Measurements from ENCODE around the gene LMAN2. TPM values are rescaled to one million over a fixed set of nuclear protein-coding genes. Genes with fewer than 3 reads are reported as not detected.
"Not testable (repeated sequence)": the region's sequence is repeated elsewhere in the genome, so short reads cannot be mapped to it uniquely, and the experiment has no call there.

LMAN2 gene
- total RNA-seq, 2 experiments from 2014 or later, result 119 to 127 TPM

GRCh38 chr5:177309351-177310191 is 41.9 kb downstream of the LMAN2 start:
- Mint-ChIP-seq H3K36me3 (ENCODE audit: low read depth) (peaks cover 55% of the 10 kb centered on the region), H3K4me1 (ENCODE audit: low read depth) (peaks cover 73% of the 10 kb centered on the region), H3K9me3 (ENCODE audit: insufficient read depth) (no peaks in the 10 kb centered on the region), H3K27me3 (ENCODE audit: low read depth) (no peaks in the 10 kb centered on the region), H3K27ac (peak overlapping the region; percentile 75), H3K4me3 (peak overlapping the region; percentile 95)
- peak; percentile 17 for ATAC-seq
- peak; percentile 81 for DNase-seq
- ChIA-PET POLR2A (interaction anchor here (1.0 to 2.3 kb wide), 4 partner anchors 10 to 146 kb away, joined by 3 to 7 read pairs (median 4); no protein-coding TSS in a partner anchor), CTCF (interaction anchor here (0.6 to 4.6 kb wide), 43 partner anchors 8 to 649 kb away, joined by 3 to 58 read pairs (median 5); partner anchors contain the start of genes GRK6 and LMAN2)

- ATAC-seq, result no peak
- peak overlapping the region; percentile 14 for H3K27ac Mint-ChIP-seq
- H3K9me3 Mint-ChIP-seq (ENCODE audit: insufficient read depth), result no peaks in the 10 kb centered on the region
- peaks cover 62% of the 10 kb centered on the region for H3K36me3 Mint-ChIP-seq (ENCODE audit: low read depth)
- no peaks in the 10 kb centered on the region for H3K27me3 Mint-ChIP-seq (ENCODE audit: low read depth)
- DNase-seq, result no peak
- ChIA-PET POLR2A (interaction anchor here (1.0 to 2.3 kb wide), 3 partner anchors 9 to 147 kb away, joined by 3 to 7 read pairs (median 4); no protein-coding TSS in a partner anchor), CTCF (interaction anchor here (0.8 to 4.6 kb wide), 22 partner anchors 7 to 195 kb away, joined by 3 to 58 read pairs (median 10); partner anchors contain the start of genes LMAN2 and NSD1)
- H3K4me1 Mint-ChIP-seq (ENCODE audit: low read depth), result peaks cover 73% of the 10 kb centered on the region
- no peak overlapping the region for H3K4me3 Mint-ChIP-seq
Measured at GRCh38 chr5:177308740-177309139, 42.7 kb downstream of the LMAN2 start.

DNA sequence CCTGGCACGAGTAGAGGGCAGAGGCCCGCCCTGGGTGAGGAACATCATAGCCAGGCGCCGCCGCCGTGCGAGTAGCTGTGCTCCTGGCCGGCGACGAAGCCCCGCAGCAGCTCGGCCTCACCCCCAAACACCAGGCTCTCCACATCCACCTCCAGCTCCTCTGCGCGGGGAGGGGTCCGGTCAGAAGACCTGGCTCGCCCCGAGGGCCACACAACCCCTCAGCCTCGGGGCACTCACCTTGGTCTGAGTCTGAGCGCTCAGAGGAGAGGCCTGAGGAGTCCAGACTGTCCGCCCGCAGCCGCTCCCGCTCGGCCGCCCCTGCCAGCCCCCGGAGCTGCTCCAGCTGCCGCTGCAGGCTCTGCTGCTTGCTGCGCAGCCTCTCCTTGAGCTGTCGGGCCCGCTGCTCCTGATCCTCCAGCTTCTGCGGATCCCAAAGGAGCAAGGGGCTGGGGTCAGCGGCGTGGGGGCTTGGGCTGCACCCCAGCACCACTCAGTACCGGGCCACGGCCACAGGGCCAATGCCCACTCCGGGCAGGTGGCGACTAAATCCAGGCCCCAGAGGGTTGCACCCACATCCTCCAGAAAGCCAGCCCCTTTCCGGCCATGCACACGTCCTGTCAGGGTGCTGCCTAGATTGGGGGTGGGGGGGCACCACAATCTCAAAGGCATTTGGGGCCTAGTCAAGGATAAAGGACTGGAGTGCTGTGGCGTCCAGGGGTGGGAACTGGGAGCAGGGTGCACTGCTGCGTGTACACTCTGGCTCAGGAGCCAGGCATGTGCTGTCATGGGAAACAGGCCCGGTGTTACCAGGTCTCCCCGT is 43.7 kb downstream of the LMAN2 start:
- H3K9me3 Mint-ChIP-seq (ENCODE audit: insufficient read depth), result no peaks in the 10 kb centered on the region
- CTCF ChIA-PET, result interaction anchor here (0.8 to 4.6 kb wide), 10 partner anchors 11 to 194 kb away, joined by 3 to 58 read pairs (median 26); partner anchors contain the start of genes LMAN2 and NSD1
- no peak overlapping the region for H3K4me3 Mint-ChIP-seq
- POLR2A ChIA-PET, result no interaction called here
- H3K36me3 Mint-ChIP-seq (ENCODE audit: low read depth), result peaks cover 62% of the 10 kb centered on the region
- H3K27ac Mint-ChIP-seq, result no peak overlapping the region
- DNase-seq (no peak), ATAC-seq (no peak)
- no peaks in the 10 kb centered on the region for H3K27me3 Mint-ChIP-seq (ENCODE audit: low read depth)
- peaks cover 66% of the 10 kb centered on the region for H3K4me1 Mint-ChIP-seq (ENCODE audit: low read depth)

GRCh38 chr5:177306674-177307543 is 44.6 kb downstream of the LMAN2 start:
- ATAC-seq (no peak), DNase-seq (no peak)
- no peaks in the 10 kb centered on the region for H3K27me3 Mint-ChIP-seq (ENCODE audit: low read depth)
- no peak overlapping the region for H3K4me3 Mint-ChIP-seq
- POLR2A ChIA-PET, result interaction anchor here (0.6 kb wide), 1 partner anchor 54 kb away, joined by 3 read pairs; no protein-coding TSS in a partner anchor
- H3K36me3 Mint-ChIP-seq (ENCODE audit: low read depth), result peaks cover 69% of the 10 kb centered on the region
- CTCF ChIA-PET, result interaction anchor here (3.5 to 4.6 kb wide), 3 partner anchors 10 to 148 kb away, joined by 21 to 58 read pairs (median 31); partner anchors contain the start of gene LMAN2
- H3K9me3 Mint-ChIP-seq (ENCODE audit: insufficient read depth), result no peaks in the 10 kb centered on the region
- peak overlapping the region; percentile 60 for H3K27ac Mint-ChIP-seq
- peaks cover 73% of the 10 kb centered on the region for H3K4me1 Mint-ChIP-seq (ENCODE audit: low read depth)

DNA sequence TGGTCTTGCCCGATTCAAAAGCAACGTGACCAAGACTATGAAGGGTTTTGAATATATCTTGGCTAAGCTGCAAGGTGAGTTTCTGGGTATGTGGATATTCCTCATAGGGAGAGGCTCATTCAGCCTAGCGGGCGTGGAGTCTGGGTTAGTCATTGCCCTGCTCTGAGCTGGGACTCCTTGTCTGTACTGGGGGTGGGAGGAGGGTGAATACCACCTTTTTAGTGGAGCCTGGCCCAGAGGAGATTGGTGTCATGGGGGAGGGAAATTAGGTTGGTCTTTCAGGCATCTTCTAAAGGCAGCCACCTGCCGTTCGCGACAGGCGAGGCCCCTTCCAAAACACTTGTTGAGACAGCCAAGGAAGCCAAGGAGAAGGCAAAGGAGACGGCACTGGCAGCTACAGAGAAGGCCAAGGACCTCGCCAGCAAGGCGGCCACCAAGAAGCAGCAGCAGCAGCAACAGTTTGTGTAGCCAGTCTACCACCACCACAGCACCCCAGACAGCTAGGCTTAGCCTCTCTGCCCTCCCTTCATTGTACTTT is 45.3 kb downstream of the LMAN2 start:
- peak overlapping the region; percentile 90 for H3K27ac Mint-ChIP-seq
- ChIA-PET POLR2A (interaction anchor here (0.6 to 0.9 kb wide), 2 partner anchors 55 to 140 kb away, joined by 3 read pairs; no protein-coding TSS in a partner anchor), CTCF (interaction anchor here (2.2 kb wide), 1 partner anchor 192 kb away, joined by 10 read pairs; no protein-coding TSS in a partner anchor)
- H3K9me3 Mint-ChIP-seq (ENCODE audit: insufficient read depth); DNase-seq; ATAC-seq; H3K27me3 Mint-ChIP-seq (ENCODE audit: low read depth): not testable (repeated sequence)
- peak overlapping the region; percentile 93 for H3K4me3 Mint-ChIP-seq
- peaks cover 81% of the 10 kb centered on the region for H3K4me1 Mint-ChIP-seq (ENCODE audit: low read depth)
- peaks cover 71% of the 10 kb centered on the region for H3K36me3 Mint-ChIP-seq (ENCODE audit: low read depth)

DNA sequence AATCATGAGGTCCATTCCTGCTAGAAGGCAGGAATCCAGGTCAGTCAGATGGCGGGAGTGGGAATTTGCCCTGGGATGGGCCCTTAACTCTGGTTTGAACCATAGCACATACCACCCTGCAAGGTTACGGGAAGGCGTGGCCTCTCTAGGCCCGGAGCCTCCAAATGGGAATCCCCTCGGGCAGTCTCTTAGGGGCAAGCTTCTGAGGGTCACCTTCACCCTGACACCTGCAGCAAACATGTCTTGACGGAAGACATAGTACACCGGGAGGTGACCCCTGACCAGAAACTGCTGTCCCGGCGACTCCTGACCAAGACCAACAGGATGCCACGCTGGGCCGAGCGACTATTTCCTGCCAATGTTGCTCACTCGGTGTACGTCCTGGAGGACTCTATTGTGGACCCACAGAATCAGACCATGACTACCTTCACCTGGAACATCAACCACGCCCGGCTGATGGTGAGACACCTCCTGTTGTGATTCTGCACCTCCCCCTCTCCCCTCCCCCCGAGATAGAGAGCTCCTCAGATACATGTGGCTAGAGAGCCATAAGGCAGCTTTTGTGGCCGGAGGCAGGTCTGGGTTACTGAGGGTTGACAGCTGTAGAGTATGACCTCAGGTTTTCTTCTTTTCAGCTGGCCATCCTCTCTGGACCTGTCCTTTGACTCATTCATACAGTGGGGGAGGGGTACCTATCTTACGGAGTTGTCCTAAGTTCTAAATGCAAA is 46.9 kb downstream of the LMAN2 start:
- Mint-ChIP-seq H3K27me3 (ENCODE audit: low read depth) (no peaks in the 10 kb centered on the region), H3K4me3 (peak overlapping the region; percentile 93), H3K4me1 (ENCODE audit: low read depth) (peaks cover 81% of the 10 kb centered on the region), H3K27ac (peak overlapping the region; percentile 90), H3K36me3 (ENCODE audit: low read depth) (peaks cover 71% of the 10 kb centered on the region), H3K9me3 (ENCODE audit: insufficient read depth) (no peaks in the 10 kb centered on the region)
- ChIA-PET POLR2A (no interaction called here), CTCF (interaction anchor here (2.2 kb wide), 1 partner anchor 191 kb away, joined by 10 read pairs; no protein-coding TSS in a partner anchor)
- DNase-seq (peak; percentile 52), ATAC-seq (no peak)

GRCh38 chr5:177303925-177304391 is 47.5 kb downstream of the LMAN2 start:
- Mint-ChIP-seq H3K9me3 (ENCODE audit: insufficient read depth) (no peaks in the 10 kb centered on the region), H3K36me3 (ENCODE audit: low read depth) (peaks cover 70% of the 10 kb centered on the region), H3K27ac (peak overlapping the region; percentile 90), H3K27me3 (ENCODE audit: low read depth) (no peaks in the 10 kb centered on the region), H3K4me1 (ENCODE audit: low read depth) (peaks cover 81% of the 10 kb centered on the region), H3K4me3 (peak overlapping the region; percentile 93)
- DNase-seq, result peak; percentile 49
- CTCF ChIA-PET, result interaction anchor here (1.0 kb wide), 2 partner anchors 9 to 12 kb away, joined by 5 read pairs; no protein-coding TSS in a partner anchor
- ATAC-seq, result peak; percentile 11
- POLR2A ChIA-PET, result interaction anchor here (0.5 to 1.4 kb wide), 4 partner anchors 8 to 123 kb away, joined by 3 to 7 read pairs (median 3); partner anchors contain the start of gene MXD3

- peak; percentile 58 for ATAC-seq
- Mint-ChIP-seq H3K27ac (peak within 1 kb of the TSS; percentile 90), H3K9me3 (ENCODE audit: insufficient read depth) (no peaks in the 10 kb centered on the region), H3K4me1 (ENCODE audit: low read depth) (peaks cover 81% of the 10 kb centered on the region), H3K4me3 (peak within 1 kb of the TSS; percentile 93), H3K27me3 (ENCODE audit: low read depth) (no peaks in the 10 kb centered on the region), H3K36me3 (ENCODE audit: low read depth) (peaks cover 69% of the 10 kb centered on the region)
- ChIA-PET POLR2A (interaction anchor here (0.5 to 1.4 kb wide), 5 partner anchors 9 to 184 kb away, joined by 3 to 7 read pairs (median 3); partner anchors contain the start of gene MXD3), CTCF (interaction anchor here (1.0 to 1.5 kb wide), 3 partner anchors 10 to 232 kb away, joined by 3 to 5 read pairs (median 5); no protein-coding TSS in a partner anchor)
- DNase-seq, result peak; percentile 90
Measured at GRCh38 chr5:177303121-177303924, 48.1 kb downstream of the LMAN2 start, which contains the start of the genes PRELID1 and RAB24. Gene PRELID1, plus strand, starts transcription at chr5:177303799. Its CDS starts 187 bp downstream, at chr5:177303986. Gene RAB24, minus strand, starts transcription at chr5:177303719. Its CDS starts 431 bp downstream, at chr5:177303288.

All from activated CD8-positive, alpha-beta T cell treated with anti-CD3 and anti-CD28 coated beads, Interleukin-2, amount 10 ng/mL, durations not matched to agents 7 days and 5 days (primary cell).